H9 (cell line): ENCODE measurements around the gene OR5K2. TPM values are rescaled to one million over a fixed set of nuclear protein-coding genes. Genes with fewer than 3 reads are reported as not detected.

Experiments used
- DNase-seq: peaks from one replicate; pipeline ENCODE4 v3.0.0-alpha.2; 2017
- H2AFZ ChIP-seq: one replicate; pipeline ENCODE4 v1.6.1; 2013; ENCODE audit warnings: mild to moderate bottlenecking, low read length, control low read depth, moderate library complexity
- H2AK5ac ChIP-seq: 2 replicates; pipeline ENCODE4 v1.6.1; 2013; ENCODE audit warnings: low read length, control low read depth, mixed read lengths; ENCODE audit not compliant: insufficient read length
- H2BK120ac ChIP-seq: one replicate; pipeline ENCODE4 v1.6.1; 2013; ENCODE audit warnings: low read depth, mild to moderate bottlenecking, low read length, control low read depth, inconsistent platforms; ENCODE audit not compliant: poor library complexity, severe bottlenecking
- H2BK12ac ChIP-seq: 2 replicates; pipeline ENCODE4 v1.6.1; 2013; ENCODE audit warnings: low read length, control low read depth, mixed read lengths, low read depth; ENCODE audit not compliant: insufficient read length
- H2BK15ac ChIP-seq: 2 replicates; pipeline ENCODE4 v1.6.1; 2013; ENCODE audit warnings: low read depth, low read length, control low read depth
- H2BK20ac ChIP-seq: one replicate; pipeline ENCODE4 v1.6.1; 2013; ENCODE audit warnings: low read depth, mild to moderate bottlenecking, low read length, control low read depth, inconsistent platforms; ENCODE audit not compliant: poor library complexity, severe bottlenecking
- H2BK5ac ChIP-seq: 2 replicates; pipeline ENCODE4 v1.6.1; 2013; ENCODE audit warnings: low read length, control low read depth, mixed read lengths; ENCODE audit not compliant: insufficient read length
- H3K14ac ChIP-seq: 2 replicates; pipeline ENCODE4 v1.6.1; 2013; ENCODE audit warnings: low read length, control low read depth; ENCODE audit not compliant: insufficient read depth
- H3K18ac ChIP-seq: 2 replicates; pipeline ENCODE4 v1.6.1; 2013; ENCODE audit warnings: low read depth, mild to moderate bottlenecking, mixed read lengths, low read length, control low read depth; ENCODE audit not compliant: insufficient read length
- H3K23ac ChIP-seq: 2 replicates; pipeline ENCODE4 v1.6.1; 2013; ENCODE audit warnings: low read length, control low read depth, mixed read lengths, low read depth; ENCODE audit not compliant: insufficient read length
- H3K23me2 ChIP-seq: 2 replicates; pipeline ENCODE4 v1.6.1; 2013; ENCODE audit warnings: low read depth, mild to moderate bottlenecking, mixed read lengths, low read length, control low read depth; ENCODE audit not compliant: insufficient read length, poor library complexity, severe bottlenecking
- H3K27ac ChIP-seq: 2 replicates; pipeline ENCODE4 v1.5.1; 2013; ENCODE audit warnings: low read length, control low read depth, mixed read lengths, low read depth; ENCODE audit not compliant: insufficient read length
- H3K27me3 ChIP-seq: 2 replicates; pipeline ENCODE4 v1.6.1; 2013; ENCODE audit warnings: low read length, control low read depth, inconsistent platforms; ENCODE audit not compliant: insufficient read depth
- H3K4ac ChIP-seq: 2 replicates; pipeline ENCODE4 v1.6.1; 2013; ENCODE audit warnings: low read depth, mild to moderate bottlenecking, control low read depth, inconsistent platforms, low read length, moderate library complexity
- H3K4me1 ChIP-seq: 2 replicates; pipeline ENCODE4 v1.6.1; 2013; ENCODE audit warnings: low read length, control low read depth, inconsistent platforms; ENCODE audit not compliant: insufficient read depth
- H3K4me2 ChIP-seq: 2 replicates; pipeline ENCODE4 v1.6.1; 2013; ENCODE audit warnings: low read length, control low read depth, mixed read lengths; ENCODE audit not compliant: insufficient read length, insufficient read depth
- H3K56ac ChIP-seq: 2 replicates; pipeline ENCODE4 v1.6.1; 2013; ENCODE audit warnings: low read depth, mild to moderate bottlenecking, mixed read lengths, low read length, control low read depth; ENCODE audit not compliant: insufficient read length
- H3K79me1 ChIP-seq: 2 replicates; pipeline ENCODE4 v1.6.1; 2013; ENCODE audit warnings: low read depth, mild to moderate bottlenecking, moderate library complexity, low read length, control low read depth, inconsistent platforms; ENCODE audit not compliant: insufficient read depth, poor library complexity, severe bottlenecking
- H3K79me2 ChIP-seq: 2 replicates; pipeline ENCODE4 v1.6.1; 2013; ENCODE audit warnings: low read length, control low read depth, inconsistent platforms; ENCODE audit not compliant: insufficient read depth
- H3K9ac ChIP-seq: 2 replicates; pipeline ENCODE4 v1.6.1; 2013; ENCODE audit warnings: low read length, control low read depth, mixed read lengths; ENCODE audit not compliant: insufficient read length; ENCODE audit errors: extremely low read depth
- H3K9me3 ChIP-seq: one replicate; pipeline ENCODE4 v1.6.1; 2013; ENCODE audit warnings: low read depth, low read length, inconsistent platforms; ENCODE audit not compliant: control insufficient read depth
- H3T11ph ChIP-seq: one replicate; pipeline ENCODE4 v1.6.1; 2013; ENCODE audit warnings: mild to moderate bottlenecking, low read length, control low read depth, inconsistent platforms
- H4K20me1 ChIP-seq: one replicate; pipeline ENCODE4 v1.6.1; 2013; ENCODE audit not compliant: control insufficient read depth, insufficient read length, insufficient read depth
- H4K5ac ChIP-seq: 2 replicates; pipeline ENCODE4 v1.6.1; 2013; ENCODE audit warnings: low read depth, mild to moderate bottlenecking, mixed read lengths, low read length, control low read depth; ENCODE audit not compliant: insufficient read length
- H4K8ac ChIP-seq: replicated peaks from 2 replicates; pipeline ENCODE4 v1.6.1; 2013; ENCODE audit warnings: low read length, control low read depth, mixed read lengths, low read depth; ENCODE audit not compliant: insufficient read length
- H4K91ac ChIP-seq: 2 replicates; pipeline ENCODE4 v1.6.1; 2013; ENCODE audit warnings: low read depth, mild to moderate bottlenecking, moderate library complexity, mixed read lengths, low read length, control low read depth; ENCODE audit not compliant: insufficient read length
- H3K27ac Mint-ChIP-seq, 3 experiments: 2 replicates in 2 of 3; 3 replicates in 1 of 3; pipeline ENCODE4 v1.8.0; 2020 to 2021; ENCODE audit warnings: mixed read lengths in 3 of 3, mild to moderate bottlenecking in 1 of 3, moderate library complexity in 1 of 3
- H3K27me3 Mint-ChIP-seq: 2 replicates; pipeline ENCODE4 v1.8.0; 2021; ENCODE audit warnings: low read depth, mild to moderate bottlenecking, moderate library complexity, mixed read lengths
- H3K36me3 Mint-ChIP-seq, 3 experiments: 2 replicates in 2 of 3; 3 replicates in 1 of 3; pipeline ENCODE4 v1.8.0; 2020 to 2021; ENCODE audit warnings: low read depth in 3 of 3, mixed read lengths in 3 of 3; ENCODE audit not compliant: insufficient read depth in 1 of 3
- H3K4me1 Mint-ChIP-seq, 2 experiments: 2 replicates each; pipeline ENCODE4 v1.8.0; 2020; ENCODE audit warnings: mixed read lengths in 2 of 2
- H3K4me3 Mint-ChIP-seq, 2 experiments: 2 replicates in 1 of 2; 3 replicates in 1 of 2; pipeline ENCODE4 v1.8.0; 2020 to 2021; ENCODE audit warnings: mild to moderate bottlenecking in 2 of 2, mixed read lengths in 2 of 2, moderate library complexity in 1 of 2
- H3K9me3 Mint-ChIP-seq, 2 experiments: 2 replicates in 1 of 2; 3 replicates in 1 of 2; pipeline ENCODE4 v1.8.0; 2020; ENCODE audit warnings: mild to moderate bottlenecking in 2 of 2, mixed read lengths in 2 of 2, moderate library complexity in 1 of 2
- WGBS: extraction: QIAGEN DNeasy Blood & Tissue Kit; methylation state at CpG from one replicate; pipeline ENCODE4 v1.1.7; 2013; ENCODE audit warnings: missing lambda C conversion rate, low lambda C conversion rate, mixed read lengths; ENCODE audit not compliant: insufficient read length; ENCODE audit errors: extremely low coverage; 5-methylcytosine and 5-hydroxymethylcytosine counted together
- total RNA-seq: library from RNA; stranded (reverse); gene quantifications from 2 replicates; pipeline ENCODE4 v1.2.1, GENCODE V29; 2021
- TF ChIP-seq, protein P1 (sequence below): fragments of 200-600 bp; sonication (generic); conservative IDR thresholded peaks from 3 replicates; pipeline ENCODE4 v1.8.0; 2021; ENCODE audit warnings: antibody characterized with exemption, mild to moderate bottlenecking

Gene OR5K2
- total RNA-seq, 1 experiment from 2014 or later = not detected

DNA sequence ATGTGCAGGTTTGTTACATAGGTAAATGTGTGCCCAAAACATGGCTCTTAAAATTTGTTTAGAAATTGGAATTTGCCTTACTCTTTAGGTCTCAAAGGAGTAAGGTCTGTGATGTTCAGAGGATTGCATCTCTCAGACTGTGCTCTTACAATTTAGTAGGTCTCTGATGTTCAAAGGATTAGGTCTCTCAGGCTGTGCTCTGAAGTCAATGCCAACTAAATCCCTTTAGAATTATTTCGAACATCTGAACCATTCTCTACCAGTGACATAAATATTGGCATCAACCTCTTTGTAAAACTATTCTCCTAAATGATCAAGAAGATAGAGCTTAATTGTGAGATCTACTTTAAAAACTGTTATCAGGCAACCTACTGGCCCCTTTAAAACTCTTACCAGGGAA lies 34.6 kb upstream of the OR5K2 start, which contains the start of gene OR5K1:
Gene OR5K1, plus strand, starts transcription at position 301 of the 400 bp plus-strand sequence. CDS start 6,376 bp downstream, outside the sequence.
- H3K4ac ChIP-seq = no peak within 1 kb of the TSS
- no peak within 1 kb of the TSS for H2AK5ac ChIP-seq

More for the DNA sequence above, 34.6 kb upstream of the OR5K2 start, which contains the start of gene OR5K1:
- no peak within 1 kb of the TSS for H2BK20ac ChIP-seq
- no peaks in the 10 kb centered on the region for H3K9me3 ChIP-seq
- H3K36me3 Mint-ChIP-seq = no peaks in the 10 kb centered on the region
- no peak within 1 kb of the TSS for H3K27ac Mint-ChIP-seq
- no peaks in the 10 kb centered on the region for H3K79me1 ChIP-seq
- no peak within 1 kb of the TSS for H4K8ac ChIP-seq
- no peak within 1 kb of the TSS for H3K23ac ChIP-seq
- no peak within 1 kb of the TSS for H3K4me3 Mint-ChIP-seq
- H2BK5ac ChIP-seq = no peak within 1 kb of the TSS
- no peaks in the 10 kb centered on the region for H3K79me2 ChIP-seq
- H3K23me2 ChIP-seq = no peaks in the 10 kb centered on the region
- TF ChIP-seq, protein P1, sequence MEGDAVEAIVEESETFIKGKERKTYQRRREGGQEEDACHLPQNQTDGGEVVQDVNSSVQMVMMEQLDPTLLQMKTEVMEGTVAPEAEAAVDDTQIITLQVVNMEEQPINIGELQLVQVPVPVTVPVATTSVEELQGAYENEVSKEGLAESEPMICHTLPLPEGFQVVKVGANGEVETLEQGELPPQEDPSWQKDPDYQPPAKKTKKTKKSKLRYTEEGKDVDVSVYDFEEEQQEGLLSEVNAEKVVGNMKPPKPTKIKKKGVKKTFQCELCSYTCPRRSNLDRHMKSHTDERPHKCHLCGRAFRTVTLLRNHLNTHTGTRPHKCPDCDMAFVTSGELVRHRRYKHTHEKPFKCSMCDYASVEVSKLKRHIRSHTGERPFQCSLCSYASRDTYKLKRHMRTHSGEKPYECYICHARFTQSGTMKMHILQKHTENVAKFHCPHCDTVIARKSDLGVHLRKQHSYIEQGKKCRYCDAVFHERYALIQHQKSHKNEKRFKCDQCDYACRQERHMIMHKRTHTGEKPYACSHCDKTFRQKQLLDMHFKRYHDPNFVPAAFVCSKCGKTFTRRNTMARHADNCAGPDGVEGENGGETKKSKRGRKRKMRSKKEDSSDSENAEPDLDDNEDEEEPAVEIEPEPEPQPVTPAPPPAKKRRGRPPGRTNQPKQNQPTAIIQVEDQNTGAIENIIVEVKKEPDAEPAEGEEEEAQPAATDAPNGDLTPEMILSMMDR = no peak
- no peak within 1 kb of the TSS for H3K27ac ChIP-seq
- no peak within 1 kb of the TSS for H2BK120ac ChIP-seq
- no peaks in the 10 kb centered on the region; a peak in 3 of 5 replicates for H3K9me3 Mint-ChIP-seq
- DNase-seq = no peak
- H4K91ac ChIP-seq = no peak within 1 kb of the TSS
- no peak within 1 kb of the TSS for H2BK12ac ChIP-seq
- H4K20me1 ChIP-seq = no peaks in the 10 kb centered on the region
- no peak within 1 kb of the TSS for H3T11ph ChIP-seq
- no peak within 1 kb of the TSS for H3K56ac ChIP-seq
- no CpG with 5 or more reads among the region's 1 CpG for WGBS
- H3K9ac ChIP-seq = no peak within 1 kb of the TSS
- no peak within 1 kb of the TSS for H3K18ac ChIP-seq
- H4K5ac ChIP-seq = no peak within 1 kb of the TSS
- H3K4me2 ChIP-seq = no peak within 1 kb of the TSS
- H2BK15ac ChIP-seq = no peak within 1 kb of the TSS
- H3K4me1 Mint-ChIP-seq = no peaks in the 10 kb centered on the region
- no peaks in the 10 kb centered on the region for H3K4me1 ChIP-seq
- H3K14ac ChIP-seq = no peak within 1 kb of the TSS
- H3K27me3 ChIP-seq = no peaks in the 10 kb centered on the region
- H3K27me3 Mint-ChIP-seq = no peaks in the 10 kb centered on the region
- no peak within 1 kb of the TSS for H2AFZ ChIP-seq
